Astrocyte (in vitro differentiated cells and primary cell): ENCODE data around the gene MAG.

Experiments
- CTCF ChIP-seq: IDR thresholded peaks from 2 replicates; pipeline ENCODE4 v1.5.1; 2011; ENCODE audit warnings: low read depth, mild to moderate bottlenecking, inconsistent platforms, low read length, moderate library complexity; ENCODE audit not compliant: insufficient read depth
- EZH2 ChIP-seq: IDR thresholded peaks from 2 replicates; pipeline ENCODE4 v1.6.1; 2012; ENCODE audit warnings: mild to moderate bottlenecking, low read length, inconsistent platforms; ENCODE audit not compliant: insufficient read depth

DNA sequence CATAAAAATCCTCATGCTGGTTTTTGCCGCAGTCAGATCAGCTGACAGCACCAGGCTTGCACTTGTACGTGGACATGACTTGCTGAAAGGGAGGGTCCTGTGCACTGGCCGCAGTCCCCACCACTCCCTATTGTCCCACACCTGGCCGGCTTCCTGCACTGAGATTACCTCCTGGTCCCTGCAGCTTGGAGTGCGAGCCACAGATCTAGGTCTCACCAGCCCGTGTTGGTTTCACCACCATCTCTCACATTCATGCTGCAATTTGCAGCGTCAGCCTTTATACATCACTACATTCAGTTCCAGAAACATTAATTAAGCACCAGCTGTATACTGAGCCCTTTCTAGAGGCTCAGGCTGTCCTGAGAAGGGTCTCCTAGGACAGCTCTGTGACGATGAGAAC is 22.1 kb downstream of the MAG start:
- TF ChIP-seq EZH2, result no peak
- no peak for TF ChIP-seq CTCF
